Measurements from ENCODE around the gene GSN.

GSN gene

GRCh38 chr9:121376214-121376830, 108.4 kb downstream of the GSN start:
- DNase-seq = no peak

GRCh38 chr9:121380846-121381245, 112.9 kb downstream of the GSN start:
- DNase-seq = no peak

All from T-helper 1 cell (primary cell).